ENCODE results near the gene GALK2.

DNA sequence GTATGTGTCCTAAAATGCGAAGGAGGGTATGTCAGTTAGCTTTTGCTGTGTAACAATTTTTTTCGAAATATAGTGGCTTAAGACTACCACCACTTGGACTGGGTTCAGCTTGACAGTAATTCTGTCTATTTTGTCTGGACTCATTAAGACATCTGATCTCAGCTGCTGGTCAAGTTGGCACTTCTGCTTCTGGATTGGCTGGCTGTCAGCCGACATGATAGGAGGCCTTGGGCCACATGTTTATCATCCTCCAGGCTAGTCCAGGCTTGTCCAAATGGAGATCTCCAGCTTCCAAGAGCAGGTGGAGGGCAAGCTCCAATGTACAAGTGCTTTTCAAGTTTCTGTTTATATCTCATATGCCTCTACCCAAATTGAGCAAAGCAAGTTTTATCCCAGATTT, 95.9 kb downstream of the GALK2 start:
- TF ChIP-seq, protein P1, sequence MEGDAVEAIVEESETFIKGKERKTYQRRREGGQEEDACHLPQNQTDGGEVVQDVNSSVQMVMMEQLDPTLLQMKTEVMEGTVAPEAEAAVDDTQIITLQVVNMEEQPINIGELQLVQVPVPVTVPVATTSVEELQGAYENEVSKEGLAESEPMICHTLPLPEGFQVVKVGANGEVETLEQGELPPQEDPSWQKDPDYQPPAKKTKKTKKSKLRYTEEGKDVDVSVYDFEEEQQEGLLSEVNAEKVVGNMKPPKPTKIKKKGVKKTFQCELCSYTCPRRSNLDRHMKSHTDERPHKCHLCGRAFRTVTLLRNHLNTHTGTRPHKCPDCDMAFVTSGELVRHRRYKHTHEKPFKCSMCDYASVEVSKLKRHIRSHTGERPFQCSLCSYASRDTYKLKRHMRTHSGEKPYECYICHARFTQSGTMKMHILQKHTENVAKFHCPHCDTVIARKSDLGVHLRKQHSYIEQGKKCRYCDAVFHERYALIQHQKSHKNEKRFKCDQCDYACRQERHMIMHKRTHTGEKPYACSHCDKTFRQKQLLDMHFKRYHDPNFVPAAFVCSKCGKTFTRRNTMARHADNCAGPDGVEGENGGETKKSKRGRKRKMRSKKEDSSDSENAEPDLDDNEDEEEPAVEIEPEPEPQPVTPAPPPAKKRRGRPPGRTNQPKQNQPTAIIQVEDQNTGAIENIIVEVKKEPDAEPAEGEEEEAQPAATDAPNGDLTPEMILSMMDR (conservative IDR thresholded peaks at IDR 0.05; ENCODE audit: low read length) = no peak
- TF ChIP-seq EZH2phosphoT487 (IDR thresholded peaks at IDR 0.05; ENCODE audit: borderline replicate concordance, low read depth, low read length) = no peak

Measured in OCI-LY7 (cell line).